Measurements from ENCODE around the gene VPS8.

GRCh38 chr3:184800349-184800930 is 11.5 kb upstream of the VPS8 start:
- TF ChIP-seq POLR2A (IDR thresholded peaks at IDR 0.05): no peak
- TF ChIP-seq, protein P1, sequence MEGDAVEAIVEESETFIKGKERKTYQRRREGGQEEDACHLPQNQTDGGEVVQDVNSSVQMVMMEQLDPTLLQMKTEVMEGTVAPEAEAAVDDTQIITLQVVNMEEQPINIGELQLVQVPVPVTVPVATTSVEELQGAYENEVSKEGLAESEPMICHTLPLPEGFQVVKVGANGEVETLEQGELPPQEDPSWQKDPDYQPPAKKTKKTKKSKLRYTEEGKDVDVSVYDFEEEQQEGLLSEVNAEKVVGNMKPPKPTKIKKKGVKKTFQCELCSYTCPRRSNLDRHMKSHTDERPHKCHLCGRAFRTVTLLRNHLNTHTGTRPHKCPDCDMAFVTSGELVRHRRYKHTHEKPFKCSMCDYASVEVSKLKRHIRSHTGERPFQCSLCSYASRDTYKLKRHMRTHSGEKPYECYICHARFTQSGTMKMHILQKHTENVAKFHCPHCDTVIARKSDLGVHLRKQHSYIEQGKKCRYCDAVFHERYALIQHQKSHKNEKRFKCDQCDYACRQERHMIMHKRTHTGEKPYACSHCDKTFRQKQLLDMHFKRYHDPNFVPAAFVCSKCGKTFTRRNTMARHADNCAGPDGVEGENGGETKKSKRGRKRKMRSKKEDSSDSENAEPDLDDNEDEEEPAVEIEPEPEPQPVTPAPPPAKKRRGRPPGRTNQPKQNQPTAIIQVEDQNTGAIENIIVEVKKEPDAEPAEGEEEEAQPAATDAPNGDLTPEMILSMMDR (IDR thresholded peaks at IDR 0.05): no peak

Data from body of pancreas (tissue), 4 donors.